GM21528 (cell line): ENCODE data around the gene CCDC28B.

Source experiments
- ATAC-seq: cut with Tn5 transposase; IDR thresholded peaks from one replicate; pipeline ENCODE4 v1.9.1; 2021; ENCODE audit warnings: mild to moderate bottlenecking, moderate library complexity; ENCODE audit not compliant: unreplicated experiment, low FRiP score

The CCDC28B gene

GRCh38 chr1:32220746-32221580, 20.6 kb downstream of the CCDC28B start:
- ATAC-seq, result no peak

- no peak for ATAC-seq
Measured at GRCh38 chr1:32221581-32221979, 21.2 kb downstream of the CCDC28B start.

- ATAC-seq, result peak; percentile 88
Measured at GRCh38 chr1:32221980-32222755, 21.8 kb downstream of the CCDC28B start, which contains the start of the genes EIF3I and TMEM234. TSS of gene EIF3I (plus strand) at chr1:32222407. CDS start at chr1:32222442, 35 bp downstream. TSS of gene TMEM234 (minus strand) at chr1:32222353. CDS start at chr1:32222322, 31 bp downstream.

- ATAC-seq, result no peak
Measured at GRCh38 chr1:32223683-32224082, 23.3 kb downstream of the CCDC28B start.

GRCh38 chr1:32224285-32224684, 23.9 kb downstream of the CCDC28B start:
- no peak for ATAC-seq

GRCh38 chr1:32228771-32229170, 28.4 kb downstream of the CCDC28B start:
- no peak for ATAC-seq

GRCh38 chr1:32231843-32232432, 31.5 kb downstream of the CCDC28B start:
- no peak for ATAC-seq

- no peak for ATAC-seq
Measured at GRCh38 chr1:32232558-32233304, 32.3 kb downstream of the CCDC28B start.

- ATAC-seq, result no peak
Measured at GRCh38 chr1:32234792-32235191, 34.4 kb downstream of the CCDC28B start.

GRCh38 chr1:32239337-32239736, 38.9 kb downstream of the CCDC28B start:
- no peak for ATAC-seq

- ATAC-seq, result no peak
Measured at GRCh38 chr1:32239790-32240139, 39.4 kb downstream of the CCDC28B start.

- no peak for ATAC-seq
Measured at GRCh38 chr1:32240140-32240951, 40.0 kb downstream of the CCDC28B start.

GRCh38 chr1:32241001-32241763, 40.8 kb downstream of the CCDC28B start:
- ATAC-seq, result no peak

- ATAC-seq, result no peak
Measured at GRCh38 chr1:32242341-32242851, 42.0 kb downstream of the CCDC28B start.

- no peak for ATAC-seq
Measured at GRCh38 chr1:32246888-32247273, 46.5 kb downstream of the CCDC28B start, which contains the start of gene FAM167B. TSS of gene FAM167B (plus strand) at chr1:32247222. CDS start at chr1:32247422, 200 bp downstream.

- no peak for ATAC-seq
Measured at GRCh38 chr1:32247452-32247851, 47.1 kb downstream of the CCDC28B start.

- peak; percentile 26 for ATAC-seq
Measured at GRCh38 chr1:32247983-32248889, 47.8 kb downstream of the CCDC28B start.
